ENCODE data around the gene FABP6. TPM values are rescaled to one million over a fixed set of nuclear protein-coding genes. Genes with fewer than 3 reads are reported as not detected.
"Not testable (repeated sequence)": the region's sequence is repeated elsewhere in the genome, so short reads cannot be mapped to it uniquely, and the experiment has no call there.

FABP6 gene
- total RNA-seq, 2 experiments from 2014 or later: not detected

DNA sequence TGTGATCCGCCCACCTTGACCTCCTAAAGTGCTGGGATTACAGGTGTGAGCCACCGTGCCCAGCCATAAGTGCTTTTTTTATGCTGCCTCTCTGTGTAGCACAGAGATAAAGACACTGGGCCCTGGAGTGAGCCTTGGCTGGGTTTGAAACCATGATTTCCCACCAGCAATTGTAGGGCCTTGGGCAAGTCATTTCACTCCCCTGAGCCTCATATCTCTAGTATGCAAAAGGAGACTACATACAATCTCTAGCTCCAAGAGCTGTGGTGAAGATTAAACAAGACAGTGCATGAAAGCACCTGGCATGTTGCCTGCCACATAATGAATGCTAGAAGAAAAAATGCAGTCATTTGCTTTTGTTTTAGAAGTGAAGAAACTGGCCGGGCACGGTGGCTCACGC is 3.9 kb downstream of the FABP6 start:
- H3K4me3 Mint-ChIP-seq: no peak overlapping the region
- ChIA-PET CTCF (no interaction called here), POLR2A (no interaction called here)
- no peaks in the 10 kb centered on the region for H3K36me3 Mint-ChIP-seq (ENCODE audit: low read depth)
- H3K27me3 Mint-ChIP-seq: no peaks in the 10 kb centered on the region
- no peak for DNase-seq
- no peaks in the 10 kb centered on the region for H3K9me3 Mint-ChIP-seq
- no peaks in the 10 kb centered on the region for H3K4me1 Mint-ChIP-seq
- H3K27ac Mint-ChIP-seq: no peak overlapping the region

- no peaks in the 10 kb centered on the region for H3K36me3 Mint-ChIP-seq (ENCODE audit: low read depth)
- no peaks in the 10 kb centered on the region for H3K9me3 Mint-ChIP-seq
- H3K27ac Mint-ChIP-seq: no peak overlapping the region
- POLR2A ChIA-PET: no interaction called here
- no peak overlapping the region for H3K4me3 Mint-ChIP-seq
- CTCF ChIA-PET: no interaction called here
- no peak for DNase-seq
- H3K4me1 Mint-ChIP-seq: no peaks in the 10 kb centered on the region
- H3K27me3 Mint-ChIP-seq: no peaks in the 10 kb centered on the region
Measured at GRCh38 chr5:160235731-160236130, 6.4 kb downstream of the FABP6 start.

- H3K27me3 Mint-ChIP-seq: no peaks in the 10 kb centered on the region
Measured at GRCh38 chr5:160237571-160238093, 8.3 kb downstream of the FABP6 start.

GRCh38 chr5:160240350-160240749 is 11.0 kb downstream of the FABP6 start:
- H3K4me3 Mint-ChIP-seq: no peak overlapping the region
- H3K4me1 Mint-ChIP-seq: no peaks in the 10 kb centered on the region
- no peak overlapping the region for H3K27ac Mint-ChIP-seq
- no peak for DNase-seq
- no peaks in the 10 kb centered on the region for H3K27me3 Mint-ChIP-seq
- CTCF ChIA-PET: no interaction called here
- no peaks in the 10 kb centered on the region for H3K9me3 Mint-ChIP-seq
- no peaks in the 10 kb centered on the region for H3K36me3 Mint-ChIP-seq (ENCODE audit: low read depth)
- POLR2A ChIA-PET: no interaction called here

More at GRCh38 chr5:160237571-160238093, 8.3 kb downstream of the FABP6 start:
- DNase-seq: no peak
- ChIA-PET CTCF (no interaction called here), POLR2A (no interaction called here)
- no peaks in the 10 kb centered on the region for H3K36me3 Mint-ChIP-seq (ENCODE audit: low read depth)
- H3K4me3 Mint-ChIP-seq: no peak overlapping the region
- H3K4me1 Mint-ChIP-seq: no peaks in the 10 kb centered on the region
- no peak overlapping the region for H3K27ac Mint-ChIP-seq
- no peaks in the 10 kb centered on the region for H3K9me3 Mint-ChIP-seq

GRCh38 chr5:160242145-160242544 is 12.8 kb downstream of the FABP6 start:
- Mint-ChIP-seq H3K9me3 (no peaks in the 10 kb centered on the region), H3K27ac (no peak overlapping the region), H3K4me3 (no peak overlapping the region), H3K36me3 (ENCODE audit: low read depth) (no peaks in the 10 kb centered on the region), H3K27me3 (no peaks in the 10 kb centered on the region), H3K4me1 (no peaks in the 10 kb centered on the region)
- DNase-seq: no peak
- ChIA-PET POLR2A (no interaction called here), CTCF (no interaction called here)

GRCh38 chr5:160245506-160246086 is 16.3 kb downstream of the FABP6 start:
- Mint-ChIP-seq H3K4me1 (no peaks in the 10 kb centered on the region), H3K36me3 (ENCODE audit: low read depth) (no peaks in the 10 kb centered on the region), H3K9me3 (no peaks in the 10 kb centered on the region), H3K27me3 (peaks cover 3% of the 10 kb centered on the region), H3K27ac (no peak overlapping the region), H3K4me3 (no peak overlapping the region)
- no peak for DNase-seq
- ChIA-PET CTCF (no interaction called here), POLR2A (interaction anchor here (1.0 kb wide), 1 partner anchor 15 kb away, joined by 4 read pairs; no protein-coding TSS in a partner anchor)

DNA sequence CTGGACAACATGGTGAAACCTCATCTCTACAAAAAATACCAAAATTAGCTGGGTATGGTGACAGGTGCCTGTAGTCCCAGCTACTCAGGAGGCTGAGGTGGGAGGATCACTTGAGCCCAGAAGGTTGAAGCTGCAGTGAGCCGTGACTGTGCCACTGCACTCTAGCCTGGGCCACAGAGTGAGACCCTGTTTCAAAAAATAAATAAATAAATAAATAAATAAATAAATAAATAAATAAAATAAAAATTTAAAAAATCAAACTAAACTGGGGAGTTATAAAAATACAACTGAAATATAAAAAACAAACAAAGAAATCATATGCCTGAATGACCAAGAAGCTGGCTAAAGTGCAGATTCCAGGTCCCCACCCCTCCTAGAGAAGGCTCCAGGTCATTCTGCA is 20.3 kb downstream of the FABP6 start:
- H3K27me3 Mint-ChIP-seq; H3K27ac Mint-ChIP-seq; H3K36me3 Mint-ChIP-seq (ENCODE audit: low read depth); H3K9me3 Mint-ChIP-seq; H3K4me3 Mint-ChIP-seq; H3K4me1 Mint-ChIP-seq; DNase-seq; POLR2A ChIA-PET: not testable (repeated sequence)
- CTCF ChIA-PET: interaction anchor here (0.6 to 1.6 kb wide), 3 partner anchors 96 to 228 kb away, joined by 3 to 5 read pairs (median 5); no protein-coding TSS in a partner anchor

DNA sequence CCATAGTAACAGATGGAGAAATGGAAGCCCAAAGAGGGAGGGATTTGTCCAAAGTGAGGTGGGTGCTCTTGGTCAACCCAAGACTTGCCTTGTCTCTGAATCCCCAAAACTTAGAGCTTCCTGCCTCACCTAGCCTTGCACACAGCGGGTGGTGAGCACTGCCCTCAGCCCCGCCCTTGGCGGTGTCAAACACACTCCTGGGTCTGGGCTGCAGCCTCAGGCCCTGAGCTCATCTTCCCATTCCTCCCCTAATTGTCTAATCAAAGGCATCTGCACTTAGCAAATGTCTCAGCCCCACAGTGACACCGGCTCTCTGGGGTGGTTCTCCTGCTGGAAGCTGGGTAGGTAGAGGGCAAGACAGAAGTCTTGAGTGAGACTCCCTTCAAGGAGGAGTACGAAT is 20.9 kb downstream of the FABP6 start:
- DNase-seq: no peak
- Mint-ChIP-seq H3K36me3 (ENCODE audit: low read depth) (no peaks in the 10 kb centered on the region), H3K27ac (no peak overlapping the region), H3K4me1 (no peaks in the 10 kb centered on the region), H3K9me3 (no peaks in the 10 kb centered on the region), H3K4me3 (no peak overlapping the region), H3K27me3 (peaks cover 3% of the 10 kb centered on the region)
- ChIA-PET POLR2A (no interaction called here), CTCF (interaction anchor here (0.6 to 1.6 kb wide), 2 partner anchors 144 to 228 kb away, joined by 3 to 5 read pairs; no protein-coding TSS in a partner anchor)

DNA sequence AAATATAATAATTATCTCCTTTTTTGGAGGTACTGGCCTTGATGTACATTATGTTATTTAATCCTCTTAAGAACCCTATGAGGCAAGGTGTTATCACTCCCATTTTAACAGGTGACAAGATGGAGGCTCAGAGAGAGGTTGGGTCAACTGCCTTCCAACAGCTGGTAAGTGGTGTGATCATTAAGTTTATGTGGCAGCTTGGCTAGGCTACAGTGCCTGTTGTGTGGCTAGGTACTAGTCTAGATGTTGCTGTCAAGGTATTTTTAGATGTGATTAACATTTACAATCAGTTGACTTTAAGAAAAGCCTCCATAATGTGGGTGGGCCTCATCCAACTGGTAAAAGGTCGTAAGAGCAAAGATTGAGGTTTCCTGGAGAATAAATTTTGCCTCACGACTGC is 21.5 kb downstream of the FABP6 start:
- H3K4me1 Mint-ChIP-seq: no peaks in the 10 kb centered on the region
- CTCF ChIA-PET: no interaction called here

GRCh38 chr5:160251406-160252155 is 22.3 kb downstream of the FABP6 start:
- ChIA-PET CTCF (no interaction called here), POLR2A (no interaction called here)
- DNase-seq: no peak
- Mint-ChIP-seq H3K4me3 (no peak overlapping the region), H3K9me3 (no peaks in the 10 kb centered on the region), H3K4me1 (no peaks in the 10 kb centered on the region), H3K27ac (no peak overlapping the region), H3K27me3 (peaks cover 3% of the 10 kb centered on the region), H3K36me3 (ENCODE audit: low read depth) (no peaks in the 10 kb centered on the region)

More for the DNA sequence above, 21.5 kb downstream of the FABP6 start:
- Mint-ChIP-seq H3K27ac (no peak overlapping the region), H3K27me3 (peaks cover 3% of the 10 kb centered on the region), H3K4me3 (no peak overlapping the region), H3K36me3 (ENCODE audit: low read depth) (no peaks in the 10 kb centered on the region), H3K9me3 (no peaks in the 10 kb centered on the region)
- no peak for DNase-seq
- POLR2A ChIA-PET: no interaction called here

GRCh38 chr5:160252916-160253315 is 23.6 kb downstream of the FABP6 start:
- Mint-ChIP-seq H3K27me3 (peaks cover 3% of the 10 kb centered on the region), H3K4me1 (no peaks in the 10 kb centered on the region)
- CTCF ChIA-PET: no interaction called here

GRCh38 chr5:160253441-160253840 is 24.1 kb downstream of the FABP6 start:
- Mint-ChIP-seq H3K9me3 (no peaks in the 10 kb centered on the region), H3K4me1 (no peaks in the 10 kb centered on the region), H3K27ac (no peak overlapping the region), H3K27me3 (peaks cover 3% of the 10 kb centered on the region), H3K4me3 (no peak overlapping the region), H3K36me3 (ENCODE audit: low read depth) (no peaks in the 10 kb centered on the region)
- POLR2A ChIA-PET: no interaction called here
- DNase-seq: no peak
- CTCF ChIA-PET: no interaction called here

More at GRCh38 chr5:160252916-160253315, 23.6 kb downstream of the FABP6 start:
- POLR2A ChIA-PET: no interaction called here
- no peak for DNase-seq
- Mint-ChIP-seq H3K4me3 (no peak overlapping the region), H3K27ac (no peak overlapping the region), H3K36me3 (ENCODE audit: low read depth) (no peaks in the 10 kb centered on the region), H3K9me3 (no peaks in the 10 kb centered on the region)

- no peaks in the 10 kb centered on the region for H3K36me3 Mint-ChIP-seq (ENCODE audit: low read depth)
- CTCF ChIA-PET: no interaction called here
- H3K4me1 Mint-ChIP-seq: no peaks in the 10 kb centered on the region
- no peak overlapping the region for H3K27ac Mint-ChIP-seq
- peaks cover 3% of the 10 kb centered on the region for H3K27me3 Mint-ChIP-seq
- H3K4me3 Mint-ChIP-seq: no peak overlapping the region
- no peak for DNase-seq
- POLR2A ChIA-PET: no interaction called here
- H3K9me3 Mint-ChIP-seq: no peaks in the 10 kb centered on the region
Measured at GRCh38 chr5:160254706-160255105, 25.4 kb downstream of the FABP6 start.

- Mint-ChIP-seq H3K27me3 (peaks cover 10% of the 10 kb centered on the region), H3K4me3 (no peak overlapping the region), H3K27ac (no peak overlapping the region), H3K4me1 (no peaks in the 10 kb centered on the region), H3K9me3 (no peaks in the 10 kb centered on the region), H3K36me3 (ENCODE audit: low read depth) (no peaks in the 10 kb centered on the region)
- ChIA-PET POLR2A (no interaction called here), CTCF (interaction anchor here (0.9 kb wide), 1 partner anchor 11 kb away, joined by 3 read pairs; no protein-coding TSS in a partner anchor)
- DNase-seq: no peak
Measured at GRCh38 chr5:160259341-160259740, 30.0 kb downstream of the FABP6 start.
